SK-N-SH (cell line): ENCODE data around the gene R3HDM2. TPM values are rescaled to one million over a fixed set of nuclear protein-coding genes. Genes with fewer than 3 reads are reported as not detected.

Experiments
- CTCF ChIA-PET: fragments of 300-600, 350-600 bp; formaldehyde crosslinking; extraction: SDS; loops from one replicate; lab custom pipeline; 2021; lab: Yijun Ruan, JAX
- POLR2A ChIA-PET: fragments of 350-600 bp; sonication (Branson Sonifier 250); formaldehyde crosslinking; extraction: SDS; loops from one replicate; lab custom pipeline; 2020; ENCODE audit warnings: antibody characterized with exemption, inconsistent platforms; lab: Yijun Ruan, JAX
- DNase-seq: peaks from one replicate; pipeline ENCODE4 v3.0.0; 2012
- H2AFZ ChIP-seq: fragments of 200-600 bp; sonication (generic); 2 replicates; pipeline ENCODE4 v1.8.1; 2016; ENCODE audit warnings: antibody characterized with exemption, mild to moderate bottlenecking, low read depth
- H3F3A ChIP-seq: fragments of 200-600 bp; sonication (generic); replicated peaks from 2 replicates; pipeline ENCODE3; 2016; ENCODE audit warnings: antibody characterized with exemption, mild to moderate bottlenecking; ENCODE audit not compliant: insufficient read depth
- H3K27ac ChIP-seq, 2 experiments: fragments of 200-500 bp in 1 of 2; fragments of 200-600 bp in 1 of 2; sonication (Bioruptor generic) in 1 of 2; sonication (generic), shearing (Covaris generic) in 1 of 2; 2 replicates each; pipeline versions ENCODE4 v1.5.1 to v1.6.1; 2014 to 2016; ENCODE audit warnings: low read depth in 2 of 2, inconsistent platforms in 1 of 2, low read length in 1 of 2, mild to moderate bottlenecking in 1 of 2, mixed read lengths in 1 of 2
- H3K27me3 ChIP-seq: fragments of 200-600 bp; sonication (generic), shearing (Covaris generic); 2 replicates; pipeline ENCODE4 v1.6.1; 2016; ENCODE audit warnings: mixed run types; ENCODE audit not compliant: insufficient read depth
- H3K36me3 ChIP-seq, 2 experiments: fragments of 200-500 bp in 1 of 2; fragments of 200-600 bp in 1 of 2; sonication (Bioruptor generic) in 1 of 2; sonication (generic) in 1 of 2; replicated peaks in 1 of 2; 2 replicates each; pipeline versions ENCODE3 to v1.5.1; 2014 to 2016; ENCODE audit warnings: low read length in 1 of 2, mild to moderate bottlenecking in 1 of 2; ENCODE audit not compliant: insufficient read depth in 2 of 2, control insufficient read depth in 1 of 2
- H3K4me1 ChIP-seq, 2 experiments: fragments of 200-500 bp in 1 of 2; fragments of 200-600 bp in 1 of 2; sonication (Bioruptor generic) in 1 of 2; sonication (generic), shearing (Covaris generic) in 1 of 2; 2 replicates each; pipeline versions ENCODE4 v1.5.1 to v1.6.1; 2014 to 2016; ENCODE audit warnings: low read depth in 1 of 2, low read length in 1 of 2, mixed run types in 1 of 2; ENCODE audit not compliant: insufficient read depth in 2 of 2, control insufficient read depth in 1 of 2
- H3K4me2 ChIP-seq: fragments of 200-600 bp; sonication (generic), shearing (Covaris generic); 2 replicates; pipeline ENCODE4 v1.6.1; 2017; ENCODE audit warnings: mixed run types
- H3K4me3 ChIP-seq, 2 experiments: fragments of 200-500 bp in 1 of 2; fragments of 200-600 bp in 1 of 2; sonication (Bioruptor generic) in 1 of 2; sonication (generic), shearing (Covaris generic) in 1 of 2; 2 replicates each; pipeline versions ENCODE4 v1.5.1 to v1.8.1; 2014 to 2016; ENCODE audit warnings: low read depth in 2 of 2, inconsistent platforms in 1 of 2, low read length in 1 of 2, mild to moderate bottlenecking in 1 of 2, mixed read lengths in 1 of 2, moderate library complexity in 1 of 2
- H3K79me2 ChIP-seq: fragments of 200-600 bp; sonication (generic); 2 replicates; pipeline ENCODE4 v1.8.1; 2017; ENCODE audit warnings: mild to moderate bottlenecking; ENCODE audit not compliant: insufficient read depth
- H3K9ac ChIP-seq: fragments of 200-600 bp; sonication (generic); 2 replicates; pipeline ENCODE4 v1.6.1; 2017; ENCODE audit warnings: mixed run types
- H3K9me2 ChIP-seq: fragments of 200-600 bp; sonication (generic); 2 replicates; pipeline ENCODE4 v1.6.1; 2017; ENCODE audit warnings: mixed run types
- H3K9me3 ChIP-seq: fragments of 200-600 bp; sonication (generic); 2 replicates; pipeline ENCODE4 v1.6.1; 2017; ENCODE audit warnings: mixed run types, mild to moderate bottlenecking, moderate library complexity
- H4K20me1 ChIP-seq: fragments of 200-600 bp; sonication (generic); 2 replicates; pipeline ENCODE4 v1.6.1; 2017; ENCODE audit warnings: mild to moderate bottlenecking, mixed run types; ENCODE audit not compliant: insufficient read depth
- EP300 ChIP-seq, 2 experiments: IDR thresholded peaks; 2 replicates each; pipeline versions ENCODE4 v1.4.0 to v1.6.1; 2012; ENCODE audit warnings: borderline replicate concordance in 1 of 2, low read depth in 1 of 2, low read length in 1 of 2
- EZH2phosphoT487 ChIP-seq: fragments of 200-600 bp; sonication (generic); IDR thresholded peaks from 2 replicates; pipeline ENCODE4 v1.6.1; 2017; ENCODE audit warnings: low read depth, mixed run types, mild to moderate bottlenecking, antibody characterized with exemption, moderate library complexity, borderline replicate concordance
- FOXJ3 ChIP-seq: sonication (generic); formaldehyde crosslinking; IDR thresholded peaks from 2 replicates; pipeline ENCODE4 v1.5.1; 2020; ENCODE audit warnings: mild to moderate bottlenecking, missing genetic modification reagents
- FOXM1 ChIP-seq: IDR thresholded peaks from 2 replicates; pipeline ENCODE4 v1.4.0; 2012; ENCODE audit warnings: low read depth, mild to moderate bottlenecking
- GATA2 ChIP-seq: sonication (generic); formaldehyde crosslinking; IDR thresholded peaks from 2 replicates; pipeline ENCODE4 v1.5.0; 2020; ENCODE audit warnings: mild to moderate bottlenecking, missing genetic modification reagents
- MEF2A ChIP-seq: IDR thresholded peaks from 2 replicates; pipeline ENCODE4 v1.4.0; 2012; ENCODE audit warnings: low read depth, borderline replicate concordance
- MXI1 ChIP-seq: IDR thresholded peaks from 2 replicates; pipeline ENCODE4 v1.6.1; 2012; ENCODE audit warnings: mild to moderate bottlenecking, low read depth, low read length, improper control_type of control experiment
- NFIC ChIP-seq: IDR thresholded peaks from 2 replicates; pipeline ENCODE4 v1.4.0; 2012; ENCODE audit warnings: borderline replicate concordance
- NRF1 ChIP-seq: IDR thresholded peaks from 2 replicates; pipeline ENCODE4 v1.6.1; 2012; ENCODE audit warnings: low read depth, mild to moderate bottlenecking, low read length
- POLR2AphosphoS5 ChIP-seq: IDR thresholded peaks from 2 replicates; pipeline ENCODE4 v1.6.1; 2012; ENCODE audit warnings: low read depth, low read length
- RFX5 ChIP-seq: IDR thresholded peaks from 2 replicates; pipeline ENCODE4 v1.6.1; 2012; ENCODE audit warnings: mild to moderate bottlenecking, improper control_type of control experiment, low read length
- RXRA ChIP-seq: IDR thresholded peaks from 2 replicates; pipeline ENCODE4 v1.4.0; 2012; ENCODE audit warnings: low read depth, mild to moderate bottlenecking, borderline replicate concordance
- SMC3 ChIP-seq: IDR thresholded peaks from 2 replicates; pipeline ENCODE4 v1.6.1; 2012; ENCODE audit warnings: low read depth, low read length, improper control_type of control experiment
- TCF12 ChIP-seq: IDR thresholded peaks from 2 replicates; pipeline ENCODE4 v1.4.0; 2012
- TEAD4 ChIP-seq: IDR thresholded peaks from 2 replicates; pipeline ENCODE4 v1.4.0; 2012; ENCODE audit warnings: mild to moderate bottlenecking, borderline replicate concordance; ENCODE audit not compliant: insufficient read depth
- WGBS: methylation state at CpG from one replicate; pipeline ENCODE4 v1.1.6; 2017; ENCODE audit warnings: low lambda C conversion rate; 5-methylcytosine and 5-hydroxymethylcytosine counted together
- polyA plus RNA-seq, 3 experiments: library from polyadenylated mRNA; depleted of rRNA; stranded (reverse); fragments of >200 nt; gene quantifications; 2 replicates each; pipeline ENCODE4 v1.2.3, GENCODE V29; 2012
- TF ChIP-seq, protein P1 (sequence below): IDR thresholded peaks from 2 replicates; pipeline ENCODE4 v1.4.0; 2012; ENCODE audit warnings: low read depth
- TF ChIP-seq, protein P2 (sequence below): IDR thresholded peaks from 2 replicates; pipeline ENCODE4 v1.4.0; 2012; ENCODE audit warnings: low read depth, borderline replicate concordance
- TF ChIP-seq, protein P3 (sequence below): IDR thresholded peaks from 2 replicates; pipeline ENCODE4; 2012
- TF ChIP-seq, protein P4 (sequence below): fragments of 200-600 bp; sonication (generic); IDR thresholded peaks from 2 replicates; pipeline ENCODE4 v1.6.1; 2017; ENCODE audit warnings: antibody characterized with exemption, mild to moderate bottlenecking, moderate library complexity

R3HDM2 gene
- polyA plus RNA-seq, 1 of the 3 experiments (the other 2 are of a cell fraction) = 23.1 TPM

DNA sequence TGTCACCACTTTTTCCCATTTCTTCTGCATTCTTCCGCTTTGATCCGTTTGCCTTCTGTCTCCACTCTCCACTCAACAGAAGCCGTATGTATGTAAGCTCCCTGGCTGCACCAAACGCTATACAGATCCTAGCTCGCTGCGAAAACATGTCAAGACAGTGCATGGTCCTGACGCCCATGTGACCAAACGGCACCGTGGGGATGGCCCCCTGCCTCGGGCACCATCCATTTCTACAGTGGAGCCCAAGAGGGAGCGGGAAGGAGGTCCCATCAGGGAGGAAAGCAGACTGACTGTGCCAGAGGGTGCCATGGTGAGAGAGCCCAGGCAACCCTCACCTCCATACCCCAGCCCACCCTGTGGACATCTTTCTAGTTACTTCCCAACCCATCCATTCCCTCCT is 37.1 kb upstream of the R3HDM2 start:
- H4K20me1 ChIP-seq = no peaks in the 10 kb centered on the region
- H3K4me2 ChIP-seq = no peak overlapping the region
- ChIA-PET CTCF (interaction anchor here (1.0 to 2.8 kb wide), 2 partner anchors 9 to 161 kb away, joined by 3 to 22 read pairs; partner anchors contain the start of gene GLI1), POLR2A (no interaction called here)
- no peaks in the 10 kb centered on the region; a peak in 1 of 4 replicates for H3K4me1 ChIP-seq
- no peak overlapping the region for H3K9ac ChIP-seq
- H3K27ac ChIP-seq = no peak overlapping the region
- H3K9me2 ChIP-seq = no peaks in the 10 kb centered on the region
- no peaks in the 10 kb centered on the region for H3K36me3 ChIP-seq
- TF ChIP-seq, protein P1, sequence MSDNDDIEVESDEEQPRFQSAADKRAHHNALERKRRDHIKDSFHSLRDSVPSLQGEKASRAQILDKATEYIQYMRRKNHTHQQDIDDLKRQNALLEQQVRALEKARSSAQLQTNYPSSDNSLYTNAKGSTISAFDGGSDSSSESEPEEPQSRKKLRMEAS = no peak
- TF ChIP-seq RXRA = no peak
- no peak for TF ChIP-seq NFIC
- TF ChIP-seq, protein P2, sequence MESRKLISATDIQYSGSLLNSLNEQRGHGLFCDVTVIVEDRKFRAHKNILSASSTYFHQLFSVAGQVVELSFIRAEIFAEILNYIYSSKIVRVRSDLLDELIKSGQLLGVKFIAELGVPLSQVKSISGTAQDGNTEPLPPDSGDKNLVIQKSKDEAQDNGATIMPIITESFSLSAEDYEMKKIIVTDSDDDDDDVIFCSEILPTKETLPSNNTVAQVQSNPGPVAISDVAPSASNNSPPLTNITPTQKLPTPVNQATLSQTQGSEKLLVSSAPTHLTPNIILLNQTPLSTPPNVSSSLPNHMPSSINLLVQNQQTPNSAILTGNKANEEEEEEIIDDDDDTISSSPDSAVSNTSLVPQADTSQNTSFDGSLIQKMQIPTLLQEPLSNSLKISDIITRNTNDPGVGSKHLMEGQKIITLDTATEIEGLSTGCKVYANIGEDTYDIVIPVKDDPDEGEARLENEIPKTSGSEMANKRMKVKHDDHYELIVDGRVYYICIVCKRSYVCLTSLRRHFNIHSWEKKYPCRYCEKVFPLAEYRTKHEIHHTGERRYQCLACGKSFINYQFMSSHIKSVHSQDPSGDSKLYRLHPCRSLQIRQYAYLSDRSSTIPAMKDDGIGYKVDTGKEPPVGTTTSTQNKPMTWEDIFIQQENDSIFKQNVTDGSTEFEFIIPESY = no peak
- no peak for TF ChIP-seq GATA2 (CRISPR knock-in tag)
- no peak for TF ChIP-seq SMC3
- no peak for TF ChIP-seq EZH2phosphoT487
- TF ChIP-seq NRF1 = no peak
- TF ChIP-seq TEAD4 = no peak
- TF ChIP-seq, protein P3, sequence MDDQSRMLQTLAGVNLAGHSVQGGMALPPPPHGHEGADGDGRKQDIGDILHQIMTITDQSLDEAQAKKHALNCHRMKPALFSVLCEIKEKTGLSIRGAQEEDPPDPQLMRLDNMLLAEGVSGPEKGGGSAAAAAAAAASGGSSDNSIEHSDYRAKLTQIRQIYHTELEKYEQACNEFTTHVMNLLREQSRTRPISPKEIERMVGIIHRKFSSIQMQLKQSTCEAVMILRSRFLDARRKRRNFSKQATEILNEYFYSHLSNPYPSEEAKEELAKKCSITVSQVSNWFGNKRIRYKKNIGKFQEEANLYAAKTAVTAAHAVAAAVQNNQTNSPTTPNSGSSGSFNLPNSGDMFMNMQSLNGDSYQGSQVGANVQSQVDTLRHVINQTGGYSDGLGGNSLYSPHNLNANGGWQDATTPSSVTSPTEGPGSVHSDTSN = no peak
- TF ChIP-seq FOXM1 = no peak
- TF ChIP-seq FOXJ3 (CRISPR knock-in tag) = no peak
- H3K79me2 ChIP-seq = no peaks in the 10 kb centered on the region
- H3K4me3 ChIP-seq = no peak overlapping the region
- WGBS = 65% methylated on average over 9 of the region's 11 CpGs
- no peaks in the 10 kb centered on the region for H3K9me3 ChIP-seq
- H3K27me3 ChIP-seq = peaks cover 65% of the 10 kb centered on the region
- H3F3A ChIP-seq = no peaks in the 10 kb centered on the region
- no peak overlapping the region for H2AFZ ChIP-seq
- no peak for DNase-seq

DNA sequence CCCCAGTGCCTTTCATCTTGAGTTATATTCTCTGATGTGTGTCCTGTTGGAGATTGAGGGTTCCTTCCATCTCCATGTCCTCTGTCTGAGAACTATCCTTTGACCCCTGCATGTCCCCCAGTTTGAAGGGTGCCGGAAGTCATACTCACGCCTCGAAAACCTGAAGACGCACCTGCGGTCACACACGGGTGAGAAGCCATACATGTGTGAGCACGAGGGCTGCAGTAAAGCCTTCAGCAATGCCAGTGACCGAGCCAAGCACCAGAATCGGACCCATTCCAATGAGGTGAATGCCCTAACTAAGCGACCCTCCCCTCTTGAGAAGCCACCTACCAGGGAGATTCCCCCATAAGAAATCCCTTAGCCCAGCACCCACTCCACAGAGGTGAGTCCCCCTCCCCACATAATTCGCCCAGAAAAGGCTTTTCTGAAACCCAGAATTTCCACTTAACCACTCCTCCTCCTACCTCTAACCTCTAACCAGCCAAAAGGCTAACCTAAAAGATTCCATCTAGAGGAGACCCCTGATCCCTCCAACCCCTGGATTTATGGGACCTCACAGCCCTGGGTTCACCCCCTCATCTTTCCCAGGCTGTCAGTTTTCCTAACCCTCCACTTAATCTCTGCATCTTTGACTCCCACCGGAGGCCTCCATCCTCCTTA is 36.5 kb upstream of the R3HDM2 start:
- Histone ChIP-seq H3K27me3 (peaks cover 60% of the 10 kb centered on the region), H2AFZ (no peak overlapping the region), H3K4me1 (peaks cover 0 to 2% of the 10 kb centered on the region in 2 experiments; a peak in 1 of 4 replicates), H3K79me2 (no peaks in the 10 kb centered on the region), H3K27ac (no peak overlapping the region), H3K4me2 (no peak overlapping the region), H3K9ac (no peak overlapping the region), H3F3A (no peaks in the 10 kb centered on the region), H4K20me1 (no peaks in the 10 kb centered on the region), H3K4me3 (no peak overlapping the region), H3K36me3 (no peaks in the 10 kb centered on the region), H3K9me3 (no peaks in the 10 kb centered on the region), H3K9me2 (no peaks in the 10 kb centered on the region)
- CTCF ChIA-PET = interaction anchor here (1.0 to 2.8 kb wide), 2 partner anchors 8 to 160 kb away, joined by 3 to 22 read pairs; partner anchors contain the start of gene GLI1
- POLR2A ChIA-PET = no interaction called here
- 43% methylated on average over 12 of the region's 12 CpGs for WGBS
- DNase-seq = no peak
- TF ChIP-seq POLR2AphosphoS5 (no peak), MXI1 (no peak), GATA2 (CRISPR knock-in tag) (no peak), RFX5 (no peak), SMC3 (no peak), NFIC (no peak), MEF2A (no peak), EZH2phosphoT487 (no peak), TCF12 (no peak), EP300 (IDR thresholded peaks at IDR 0.05; ENCODE audit: borderline replicate concordance in 1 of 2, low read depth in 1 of 2, low read length in 1 of 2) (no peak)
- TF ChIP-seq, protein P4, sequence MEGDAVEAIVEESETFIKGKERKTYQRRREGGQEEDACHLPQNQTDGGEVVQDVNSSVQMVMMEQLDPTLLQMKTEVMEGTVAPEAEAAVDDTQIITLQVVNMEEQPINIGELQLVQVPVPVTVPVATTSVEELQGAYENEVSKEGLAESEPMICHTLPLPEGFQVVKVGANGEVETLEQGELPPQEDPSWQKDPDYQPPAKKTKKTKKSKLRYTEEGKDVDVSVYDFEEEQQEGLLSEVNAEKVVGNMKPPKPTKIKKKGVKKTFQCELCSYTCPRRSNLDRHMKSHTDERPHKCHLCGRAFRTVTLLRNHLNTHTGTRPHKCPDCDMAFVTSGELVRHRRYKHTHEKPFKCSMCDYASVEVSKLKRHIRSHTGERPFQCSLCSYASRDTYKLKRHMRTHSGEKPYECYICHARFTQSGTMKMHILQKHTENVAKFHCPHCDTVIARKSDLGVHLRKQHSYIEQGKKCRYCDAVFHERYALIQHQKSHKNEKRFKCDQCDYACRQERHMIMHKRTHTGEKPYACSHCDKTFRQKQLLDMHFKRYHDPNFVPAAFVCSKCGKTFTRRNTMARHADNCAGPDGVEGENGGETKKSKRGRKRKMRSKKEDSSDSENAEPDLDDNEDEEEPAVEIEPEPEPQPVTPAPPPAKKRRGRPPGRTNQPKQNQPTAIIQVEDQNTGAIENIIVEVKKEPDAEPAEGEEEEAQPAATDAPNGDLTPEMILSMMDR = no peak
- TF ChIP-seq, protein P2 = no peak
- TF ChIP-seq, protein P1 = no peak
